ENCODE data around the gene ARHGAP30. TPM values are rescaled to one million over a fixed set of nuclear protein-coding genes. Genes with fewer than 3 reads are reported as not detected.

ARHGAP30 gene
- total RNA-seq, 1 experiment from 2014 or later = 0.39 TPM

DNA sequence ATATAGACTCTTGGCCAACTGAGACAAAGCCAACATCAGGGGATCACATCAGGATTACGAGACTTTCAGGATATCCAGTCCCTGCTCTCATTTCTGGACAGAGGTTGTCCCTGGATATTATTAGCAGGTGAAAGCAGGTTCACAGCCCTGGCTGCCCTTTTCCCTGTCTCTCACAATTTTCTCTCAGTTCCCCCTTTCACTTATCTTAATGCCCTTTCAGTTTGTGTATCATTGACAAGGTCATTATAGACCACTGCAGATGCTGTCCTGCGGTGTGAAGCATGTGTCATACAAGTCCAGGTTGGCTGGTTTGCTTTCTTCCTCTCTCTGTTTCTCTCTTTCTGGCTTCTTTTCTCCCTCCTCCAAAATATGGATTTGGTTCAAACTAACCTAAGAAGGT lies 26.3 kb upstream of the ARHGAP30 start:
- no peaks in the 10 kb centered on the region for H3K9me2 ChIP-seq (ENCODE audit: insufficient read depth)
- no peaks in the 10 kb centered on the region for H3K9me3 ChIP-seq (ENCODE audit: control insufficient read depth in 1 of 2, insufficient read depth in 1 of 2, low read depth in 1 of 2, low read length in 2 of 2)
- ATAC-seq = no peak
- no peak for DNase-seq (ENCODE audit: low read depth, low spot score)
- no peak overlapping the region for H3K9ac ChIP-seq (ENCODE audit: low read length)
- POLR2A ChIA-PET = interaction anchor here (1.1 kb wide), 1 partner anchor 50 kb away, joined by 3 read pairs; the partner anchor contains the start of gene USF1
- no peaks in the 10 kb centered on the region for H4K20me1 ChIP-seq (ENCODE audit: insufficient read depth)
- H3K79me2 ChIP-seq (ENCODE audit: insufficient read depth, low read length) = no peaks in the 10 kb centered on the region
- no peak overlapping the region for H2AFZ ChIP-seq (ENCODE audit: low read depth, low read length, poor library complexity, severe bottlenecking)
- no peaks in the 10 kb centered on the region for H3K27me3 ChIP-seq (ENCODE audit: insufficient read depth, low read length)
- RAD21 ChIA-PET (ENCODE audit: low non-redundant PET in 1 of 2, low total read pairs in 2 of 2, uncharacterized antibody in 2 of 2, unreplicated experiment in 2 of 2) = interaction anchor here (0.9 to 1.4 kb wide), 2 partner anchors 22 to 98 kb away, joined by 3 read pairs; no protein-coding TSS in a partner anchor
- CTCF ChIA-PET = interaction anchor here (1.1 to 3.5 kb wide), 6 partner anchors 9 to 261 kb away, joined by 3 to 25 read pairs (median 10); no protein-coding TSS in a partner anchor
- intact Hi-C loops (cut with micrococcal nuclease) = loop anchor here (2.0 to 5.0 kb wide), 2 partner anchors 51 to 74 kb away; partner anchors contain the start of genes F11R and USF1
- no peak overlapping the region for H3K4me3 ChIP-seq (replicated peaks in 1 of 2; ENCODE audit: low read depth in 1 of 2, low read length in 2 of 2)
- BruUV-seq (replicated peaks) = no TSS peak
- H3K36me3 ChIP-seq (ENCODE audit: control insufficient read depth in 1 of 2, insufficient read depth in 2 of 2, low read length in 2 of 2) = peaks cover 5 to 8% of the 10 kb centered on the region in 2 experiments; a peak in 3 of 4 replicates
- H3K4me1 ChIP-seq (ENCODE audit: control insufficient read depth in 1 of 2, insufficient read depth in 2 of 2, low read length in 2 of 2) = peaks cover 10 to 47% of the 10 kb centered on the region in 2 experiments
- no peak overlapping the region for H3K27ac ChIP-seq (ENCODE audit: low read depth, low read length)
- TF ChIP-seq JUND (IDR thresholded peaks at IDR 0.05) (no peak), FOSL1 (IDR thresholded peaks at IDR 0.05; ENCODE audit: low read depth) (no peak), EGR1 (IDR thresholded peaks at IDR 0.05; ENCODE audit: low read depth) (no peak), POLR2AphosphoS5 (IDR thresholded peaks at IDR 0.05; ENCODE audit: low read depth, low read length) (no peak), POLR2A (IDR thresholded peaks at IDR 0.05; ENCODE audit: borderline replicate concordance, extremely low read depth, insufficient read depth, insufficient read length) (no peak), ELF1 (IDR thresholded peaks at IDR 0.05; ENCODE audit: borderline replicate concordance, low read depth) (no peak), TCF7L2 (IDR thresholded peaks at IDR 0.05; ENCODE audit: borderline replicate concordance, extremely low read depth, insufficient read depth, insufficient read length) (no peak), CBX3 (IDR thresholded peaks at IDR 0.05; ENCODE audit: low read depth) (no peak), ZFX (IDR thresholded peaks at IDR 0.05) (no peak), ZNF274 (IDR thresholded peaks at IDR 0.05; ENCODE audit: low read depth, low read length) (no peak), EZH2phosphoT487 (IDR thresholded peaks at IDR 0.05; ENCODE audit: borderline replicate concordance) (no peak), CEBPB (IDR thresholded peaks at IDR 0.05; ENCODE audit: low read depth) (no peak), EZH2 (IDR thresholded peaks at IDR 0.05) (no peak), RAD21 (IDR thresholded peaks at IDR 0.05; ENCODE audit: low read depth) (no peak), SRF (IDR thresholded peaks at IDR 0.05; ENCODE audit: low read depth) (no peak)
- TF ChIP-seq, protein P1, sequence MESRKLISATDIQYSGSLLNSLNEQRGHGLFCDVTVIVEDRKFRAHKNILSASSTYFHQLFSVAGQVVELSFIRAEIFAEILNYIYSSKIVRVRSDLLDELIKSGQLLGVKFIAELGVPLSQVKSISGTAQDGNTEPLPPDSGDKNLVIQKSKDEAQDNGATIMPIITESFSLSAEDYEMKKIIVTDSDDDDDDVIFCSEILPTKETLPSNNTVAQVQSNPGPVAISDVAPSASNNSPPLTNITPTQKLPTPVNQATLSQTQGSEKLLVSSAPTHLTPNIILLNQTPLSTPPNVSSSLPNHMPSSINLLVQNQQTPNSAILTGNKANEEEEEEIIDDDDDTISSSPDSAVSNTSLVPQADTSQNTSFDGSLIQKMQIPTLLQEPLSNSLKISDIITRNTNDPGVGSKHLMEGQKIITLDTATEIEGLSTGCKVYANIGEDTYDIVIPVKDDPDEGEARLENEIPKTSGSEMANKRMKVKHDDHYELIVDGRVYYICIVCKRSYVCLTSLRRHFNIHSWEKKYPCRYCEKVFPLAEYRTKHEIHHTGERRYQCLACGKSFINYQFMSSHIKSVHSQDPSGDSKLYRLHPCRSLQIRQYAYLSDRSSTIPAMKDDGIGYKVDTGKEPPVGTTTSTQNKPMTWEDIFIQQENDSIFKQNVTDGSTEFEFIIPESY (IDR thresholded peaks at IDR 0.05; ENCODE audit: extremely low read depth, insufficient replicate concordance, low read length) = no peak
- TF ChIP-seq, protein P2, sequence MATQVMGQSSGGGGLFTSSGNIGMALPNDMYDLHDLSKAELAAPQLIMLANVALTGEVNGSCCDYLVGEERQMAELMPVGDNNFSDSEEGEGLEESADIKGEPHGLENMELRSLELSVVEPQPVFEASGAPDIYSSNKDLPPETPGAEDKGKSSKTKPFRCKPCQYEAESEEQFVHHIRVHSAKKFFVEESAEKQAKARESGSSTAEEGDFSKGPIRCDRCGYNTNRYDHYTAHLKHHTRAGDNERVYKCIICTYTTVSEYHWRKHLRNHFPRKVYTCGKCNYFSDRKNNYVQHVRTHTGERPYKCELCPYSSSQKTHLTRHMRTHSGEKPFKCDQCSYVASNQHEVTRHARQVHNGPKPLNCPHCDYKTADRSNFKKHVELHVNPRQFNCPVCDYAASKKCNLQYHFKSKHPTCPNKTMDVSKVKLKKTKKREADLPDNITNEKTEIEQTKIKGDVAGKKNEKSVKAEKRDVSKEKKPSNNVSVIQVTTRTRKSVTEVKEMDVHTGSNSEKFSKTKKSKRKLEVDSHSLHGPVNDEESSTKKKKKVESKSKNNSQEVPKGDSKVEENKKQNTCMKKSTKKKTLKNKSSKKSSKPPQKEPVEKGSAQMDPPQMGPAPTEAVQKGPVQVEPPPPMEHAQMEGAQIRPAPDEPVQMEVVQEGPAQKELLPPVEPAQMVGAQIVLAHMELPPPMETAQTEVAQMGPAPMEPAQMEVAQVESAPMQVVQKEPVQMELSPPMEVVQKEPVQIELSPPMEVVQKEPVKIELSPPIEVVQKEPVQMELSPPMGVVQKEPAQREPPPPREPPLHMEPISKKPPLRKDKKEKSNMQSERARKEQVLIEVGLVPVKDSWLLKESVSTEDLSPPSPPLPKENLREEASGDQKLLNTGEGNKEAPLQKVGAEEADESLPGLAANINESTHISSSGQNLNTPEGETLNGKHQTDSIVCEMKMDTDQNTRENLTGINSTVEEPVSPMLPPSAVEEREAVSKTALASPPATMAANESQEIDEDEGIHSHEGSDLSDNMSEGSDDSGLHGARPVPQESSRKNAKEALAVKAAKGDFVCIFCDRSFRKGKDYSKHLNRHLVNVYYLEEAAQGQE (IDR thresholded peaks at IDR 0.05; ENCODE audit: low read depth) = no peak
- TF ChIP-seq, protein P3, sequence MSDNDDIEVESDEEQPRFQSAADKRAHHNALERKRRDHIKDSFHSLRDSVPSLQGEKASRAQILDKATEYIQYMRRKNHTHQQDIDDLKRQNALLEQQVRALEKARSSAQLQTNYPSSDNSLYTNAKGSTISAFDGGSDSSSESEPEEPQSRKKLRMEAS (IDR thresholded peaks at IDR 0.05) = no peak
- TF ChIP-seq, protein P4, sequence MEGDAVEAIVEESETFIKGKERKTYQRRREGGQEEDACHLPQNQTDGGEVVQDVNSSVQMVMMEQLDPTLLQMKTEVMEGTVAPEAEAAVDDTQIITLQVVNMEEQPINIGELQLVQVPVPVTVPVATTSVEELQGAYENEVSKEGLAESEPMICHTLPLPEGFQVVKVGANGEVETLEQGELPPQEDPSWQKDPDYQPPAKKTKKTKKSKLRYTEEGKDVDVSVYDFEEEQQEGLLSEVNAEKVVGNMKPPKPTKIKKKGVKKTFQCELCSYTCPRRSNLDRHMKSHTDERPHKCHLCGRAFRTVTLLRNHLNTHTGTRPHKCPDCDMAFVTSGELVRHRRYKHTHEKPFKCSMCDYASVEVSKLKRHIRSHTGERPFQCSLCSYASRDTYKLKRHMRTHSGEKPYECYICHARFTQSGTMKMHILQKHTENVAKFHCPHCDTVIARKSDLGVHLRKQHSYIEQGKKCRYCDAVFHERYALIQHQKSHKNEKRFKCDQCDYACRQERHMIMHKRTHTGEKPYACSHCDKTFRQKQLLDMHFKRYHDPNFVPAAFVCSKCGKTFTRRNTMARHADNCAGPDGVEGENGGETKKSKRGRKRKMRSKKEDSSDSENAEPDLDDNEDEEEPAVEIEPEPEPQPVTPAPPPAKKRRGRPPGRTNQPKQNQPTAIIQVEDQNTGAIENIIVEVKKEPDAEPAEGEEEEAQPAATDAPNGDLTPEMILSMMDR (IDR thresholded peaks at IDR 0.05 in 2 of 3, conservative IDR thresholded peaks at IDR 0.05 in 1 of 3; ENCODE audit: borderline replicate concordance in 1 of 3, insufficient read depth in 1 of 3, low read depth in 2 of 3, low read length in 2 of 3) = no peak
- TF ChIP-seq, protein P5, sequence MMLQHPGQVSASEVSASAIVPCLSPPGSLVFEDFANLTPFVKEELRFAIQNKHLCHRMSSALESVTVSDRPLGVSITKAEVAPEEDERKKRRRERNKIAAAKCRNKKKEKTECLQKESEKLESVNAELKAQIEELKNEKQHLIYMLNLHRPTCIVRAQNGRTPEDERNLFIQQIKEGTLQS (IDR thresholded peaks at IDR 0.05) = no peak
- no peak overlapping the region for H3K4me2 ChIP-seq (ENCODE audit: low read length)
